Fibroblast of skin of abdomen (primary cell): ENCODE measurements around the gene PRKN.
A peak's percentile ranks its signal among the peaks of the same experiment; 100 is the strongest.

ENCODE experiments used
- DNase-seq: peaks from one replicate; pipeline ENCODE4 v3.0.0-alpha.2; 2013

PRKN gene

GRCh38 chr6:161631676-161632194 lies 1095.8 kb downstream of the PRKN start:
- peak; percentile 98 for DNase-seq

GRCh38 chr6:161630674-161631073 lies 1096.9 kb downstream of the PRKN start:
- DNase-seq = peak; percentile 29

GRCh38 chr6:161626132-161626676 lies 1101.4 kb downstream of the PRKN start:
- no peak for DNase-seq

- no peak for DNase-seq
Observed at GRCh38 chr6:161624111-161624510, 1103.5 kb downstream of the PRKN start.

GRCh38 chr6:161622779-161623178 lies 1104.8 kb downstream of the PRKN start:
- no peak for DNase-seq

GRCh38 chr6:161618831-161619454 lies 1108.6 kb downstream of the PRKN start:
- peak; percentile 79 for DNase-seq

GRCh38 chr6:161613711-161614110 lies 1113.9 kb downstream of the PRKN start:
- no peak for DNase-seq

GRCh38 chr6:161608771-161609170 lies 1118.8 kb downstream of the PRKN start:
- no peak for DNase-seq

GRCh38 chr6:161607696-161608297 lies 1119.8 kb downstream of the PRKN start:
- DNase-seq = no peak

GRCh38 chr6:161602359-161602758 lies 1125.2 kb downstream of the PRKN start:
- DNase-seq = no peak

GRCh38 chr6:161598896-161599295 lies 1128.7 kb downstream of the PRKN start:
- no peak for DNase-seq

- no peak for DNase-seq
Observed at GRCh38 chr6:161596807-161597520, 1130.6 kb downstream of the PRKN start.

- no peak for DNase-seq
Observed at GRCh38 chr6:161594412-161594811, 1133.2 kb downstream of the PRKN start.

GRCh38 chr6:161590961-161591627 lies 1136.5 kb downstream of the PRKN start:
- DNase-seq = no peak

- DNase-seq = no peak
Observed at GRCh38 chr6:161586887-161587286, 1140.7 kb downstream of the PRKN start.

- DNase-seq = no peak
Observed at GRCh38 chr6:161584621-161585340, 1142.8 kb downstream of the PRKN start.

- no peak for DNase-seq
Observed at GRCh38 chr6:161584051-161584450, 1143.5 kb downstream of the PRKN start.

GRCh38 chr6:161583584-161583983 lies 1144.0 kb downstream of the PRKN start:
- peak; percentile 20 for DNase-seq

GRCh38 chr6:161578478-161578877 lies 1149.1 kb downstream of the PRKN start:
- DNase-seq = no peak

- no peak for DNase-seq
Observed at GRCh38 chr6:161575523-161576254, 1151.9 kb downstream of the PRKN start.

- no peak for DNase-seq
Observed at GRCh38 chr6:161568885-161569456, 1158.6 kb downstream of the PRKN start.
